Vagina (tissue), 2 donors: ENCODE data around the gene FRMD3.
"Not testable (repeated sequence)": the region's sequence is repeated elsewhere in the genome, so short reads cannot be mapped to it uniquely, and the experiment has no call there.

Source experiments
- CTCF ChIP-seq, 3 experiments: fragments of 450-650 bp in 2 of 3; fragments of 200-600 bp in 1 of 3; sonication (generic) in 1 of 3; IDR thresholded peaks; one replicate each; pipeline ENCODE4 v1.5.1; 2017 to 2019; ENCODE audit warnings: antibody characterized with exemption in 3 of 3, mild to moderate bottlenecking in 2 of 3, moderate library complexity in 2 of 3
- POLR2A ChIP-seq, 2 donors: fragments of 450-650 bp; IDR thresholded peaks; one replicate each; pipeline ENCODE4 v1.6.1; 2017; ENCODE audit warnings: antibody characterized with exemption in 2 of 2, mild to moderate bottlenecking in 2 of 2, moderate library complexity in 2 of 2
- POLR2AphosphoS5 ChIP-seq, 2 donors: sonication (generic); formaldehyde crosslinking; IDR thresholded peaks; one replicate each; pipeline ENCODE4 v1.9.0; 2017; ENCODE audit warnings: antibody characterized with exemption in 2 of 2, mild to moderate bottlenecking in 2 of 2, low read depth in 1 of 2; ENCODE audit not compliant: insufficient read depth in 1 of 2

- not testable (repeated sequence) for TF ChIP-seq POLR2A (IDR thresholded peaks at IDR 0.05); CTCF (IDR thresholded peaks at IDR 0.05); POLR2AphosphoS5 (IDR thresholded peaks at IDR 0.05; ENCODE audit: insufficient read depth in 1 of 2, low read depth in 1 of 2)
Observed at GRCh38 chr9:83358493-83358892, 179.7 kb downstream of the FRMD3 start.
